Astrocyte of the cerebellum (primary cell): ENCODE data around the gene SCARF2.

Experiments
- DNase-seq: peaks from one replicate; pipeline ENCODE4 v3.0.0-alpha.2; 2011; ENCODE audit warnings: low read depth
- H3K4me3 ChIP-seq: 2 replicates; pipeline ENCODE4 v1.5.1; 2011; ENCODE audit warnings: mild to moderate bottlenecking, low read depth, low read length, moderate library complexity
- CTCF ChIP-seq: IDR thresholded peaks from 2 replicates; pipeline ENCODE4 v1.5.1; 2012; ENCODE audit warnings: low read length, low read depth, moderate library complexity, mild to moderate bottlenecking; ENCODE audit errors: missing control alignments
- in situ Hi-C: cut with HindIII; loops from 2 replicates; pipeline ENCODE4 v1.10.0; 2017; ENCODE audit warnings: low sequenced_read_pairs

The SCARF2 gene

DNA sequence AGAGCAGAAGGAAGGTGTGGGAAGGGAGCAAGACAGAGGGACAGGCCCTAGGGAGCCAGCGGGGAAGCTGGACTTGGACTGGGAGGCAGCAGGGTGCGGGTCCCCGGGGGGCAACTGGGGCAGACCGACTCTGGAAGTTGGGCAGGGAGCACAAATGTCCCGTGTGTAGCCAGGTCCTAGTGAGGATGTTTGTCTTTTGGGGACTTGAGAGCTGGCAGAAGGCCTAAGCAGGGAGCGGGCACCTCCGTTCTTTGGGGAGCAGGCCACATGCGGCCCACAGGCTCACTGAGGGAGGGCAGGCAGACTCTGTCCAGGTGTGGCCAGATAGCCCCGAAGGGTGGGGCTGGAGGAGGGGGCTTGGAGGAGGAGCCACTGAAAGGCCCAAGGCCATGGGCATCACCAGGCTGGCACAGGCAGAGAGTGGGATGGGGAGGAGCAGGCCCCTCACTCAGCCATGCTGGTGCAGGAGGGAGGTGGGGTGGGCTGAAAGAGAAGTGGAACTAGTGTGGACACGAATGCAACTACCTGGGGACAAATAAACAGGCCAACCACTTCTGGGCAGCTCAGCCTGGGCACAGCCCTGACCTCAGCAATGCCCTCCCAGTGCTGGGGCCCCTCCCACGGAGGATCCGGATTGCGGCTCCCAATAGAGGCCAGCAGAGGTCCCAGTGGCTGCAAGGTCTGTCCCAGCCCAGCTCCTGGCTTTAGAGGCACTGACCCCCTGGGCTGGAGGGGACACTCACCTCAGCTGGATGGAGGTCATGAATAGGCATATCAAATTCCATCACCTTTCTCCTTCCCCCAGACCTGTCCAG is 1.3 kb upstream of the SCARF2 start:
- H3K4me3 ChIP-seq: peak overlapping the region; percentile 93
- no peak for DNase-seq
- in situ Hi-C loops: no loop called here
- peak; percentile 38 for TF ChIP-seq CTCF

- in situ Hi-C loops: no loop called here
- TF ChIP-seq CTCF: no peak
- no peak for DNase-seq
- peak overlapping the region; percentile 93 for H3K4me3 ChIP-seq
These were observed 727 bp upstream of the SCARF2 start for GRCh38 chr22:20438427-20438677.

GRCh38 chr22:20436768-20437612 is 635 bp downstream of the SCARF2 start:
- no peak for TF ChIP-seq CTCF
- no peak for DNase-seq
- H3K4me3 ChIP-seq: peak overlapping the region; percentile 93
- in situ Hi-C loops: no loop called here

- H3K4me3 ChIP-seq: peak overlapping the region; percentile 93
- DNase-seq: no peak
- in situ Hi-C loops: no loop called here
- TF ChIP-seq CTCF: no peak
These were observed 1.3 kb downstream of the SCARF2 start for GRCh38 chr22:20436307-20436767.

- no peak for TF ChIP-seq CTCF
- peak overlapping the region; percentile 93 for H3K4me3 ChIP-seq
- no peak for DNase-seq
- in situ Hi-C loops: no loop called here
These were observed 2.0 kb downstream of the SCARF2 start for GRCh38 chr22:20435436-20436306.

DNA sequence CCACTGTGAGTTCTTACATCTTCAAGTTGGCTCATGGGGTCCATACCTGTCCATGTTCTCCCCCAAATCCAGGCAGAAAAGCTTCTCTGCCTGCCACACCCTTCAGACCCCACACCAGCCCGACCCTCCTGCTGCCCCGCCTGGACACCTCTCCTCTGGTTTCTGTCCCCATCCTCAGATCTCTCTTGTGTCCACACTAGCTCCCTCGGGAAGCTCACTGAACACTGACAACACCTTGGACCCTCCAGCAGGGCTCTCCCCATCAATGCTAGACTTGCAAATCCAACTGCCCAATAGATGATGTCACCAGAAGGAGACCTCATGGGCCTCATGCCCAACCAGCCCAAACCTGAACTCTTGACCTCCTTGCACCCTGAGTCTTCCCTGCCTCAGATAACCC is 2.9 kb downstream of the SCARF2 start:
- H3K4me3 ChIP-seq: no peak overlapping the region
- in situ Hi-C loops: no loop called here
- TF ChIP-seq CTCF: no peak
- DNase-seq: no peak
